ENCODE results near the gene VCX3A.

Gene VCX3A

DNA sequence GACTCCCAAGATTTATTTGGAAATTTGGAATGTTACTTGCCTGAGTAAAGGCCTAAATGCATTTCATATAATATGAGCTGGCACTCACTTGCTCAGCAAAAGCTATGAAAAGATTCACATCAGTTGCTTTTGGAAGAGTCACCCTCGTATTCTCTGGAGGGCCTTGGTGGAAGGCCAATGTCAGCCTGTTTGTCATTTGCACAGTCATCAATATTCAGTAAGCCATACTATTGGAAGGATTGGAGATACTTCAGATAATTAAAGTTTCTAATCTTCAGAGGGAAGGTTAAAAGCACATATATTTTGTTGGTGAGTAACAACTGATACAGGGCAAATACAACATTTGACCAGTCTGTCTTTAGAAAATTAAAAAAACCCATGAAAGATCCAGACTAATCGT is 36.6 kb downstream of the VCX3A start:
- no peak overlapping the region for H3K4me3 ChIP-seq (ENCODE audit: low read depth in 1 of 2, low read length in 2 of 2)
- peaks cover 0 to 4% of the 10 kb centered on the region in 2 donors for H3K9me3 ChIP-seq (ENCODE audit: control insufficient read depth in 1 of 2, low read length in 2 of 2)
- no peak overlapping the region for H3K27ac ChIP-seq (ENCODE audit: low read length)
- no peaks in the 10 kb centered on the region for H3K27me3 ChIP-seq (ENCODE audit: low read depth, low read length)
- no peaks in the 10 kb centered on the region for H3K4me1 ChIP-seq (ENCODE audit: control insufficient read depth in 1 of 2, insufficient read depth in 2 of 2, low read length in 2 of 2)
- no peaks in the 10 kb centered on the region for H3K36me3 ChIP-seq (ENCODE audit: control insufficient read depth in 1 of 2, insufficient read depth in 2 of 2, low read length in 2 of 2)
